NOMO-1 (cell line): ENCODE results near the gene SVIP.

Source experiments
- DNase-seq, 2 experiments: peaks; one replicate each; lab custom pipeline; 2025; ENCODE audit not compliant: unreplicated experiment in 2 of 2; lab: John Stamatoyannopoulos, UW

SVIP gene

GRCh38 chr11:22829231-22830081, at the start of gene SVIP:
Gene SVIP (minus strand): TSS chr11:22829801. CDS start chr11:22829748, 53 bp downstream.
- peak; percentile 79 to 84 for DNase-seq

GRCh38 chr11:22878604-22879003, 49.0 kb upstream of the SVIP start:
- DNase-seq: no peak

DNA sequence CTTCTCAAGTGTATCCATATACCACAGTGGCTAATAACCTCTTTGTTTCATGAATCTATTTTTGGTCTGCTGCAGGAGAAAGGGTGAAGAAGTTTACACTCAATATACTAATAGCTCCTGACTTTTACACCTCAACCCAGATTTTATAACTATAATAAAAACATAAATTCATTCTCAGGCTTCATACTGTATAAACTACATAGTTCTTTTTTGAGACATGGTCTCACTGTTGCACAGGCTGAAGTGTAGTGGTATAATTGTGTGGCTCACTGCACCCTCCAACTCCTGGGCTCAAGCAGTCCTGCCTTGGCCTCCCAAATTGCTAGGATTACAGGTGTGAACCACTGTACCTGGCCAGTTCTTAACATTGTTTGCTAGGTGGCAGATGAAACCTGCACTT, 48.4 kb upstream of the SVIP start:
- no peak for DNase-seq

- DNase-seq: peak; percentile 25 to 88
Observed at GRCh38 chr11:22875869-22876473, 46.4 kb upstream of the SVIP start.

- no peak for DNase-seq
Observed at GRCh38 chr11:22869325-22869724, 39.7 kb upstream of the SVIP start.

GRCh38 chr11:22860241-22860640, 30.6 kb upstream of the SVIP start, which contains the start of gene CCDC179:
Gene CCDC179 (minus strand): TSS chr11:22860474. CDS start chr11:22860421, 53 bp downstream.
- DNase-seq: no peak

- DNase-seq: peak in 1 of 2 experiments; percentile 27
Observed at GRCh38 chr11:22859756-22860155, 30.2 kb upstream of the SVIP start.

DNA sequence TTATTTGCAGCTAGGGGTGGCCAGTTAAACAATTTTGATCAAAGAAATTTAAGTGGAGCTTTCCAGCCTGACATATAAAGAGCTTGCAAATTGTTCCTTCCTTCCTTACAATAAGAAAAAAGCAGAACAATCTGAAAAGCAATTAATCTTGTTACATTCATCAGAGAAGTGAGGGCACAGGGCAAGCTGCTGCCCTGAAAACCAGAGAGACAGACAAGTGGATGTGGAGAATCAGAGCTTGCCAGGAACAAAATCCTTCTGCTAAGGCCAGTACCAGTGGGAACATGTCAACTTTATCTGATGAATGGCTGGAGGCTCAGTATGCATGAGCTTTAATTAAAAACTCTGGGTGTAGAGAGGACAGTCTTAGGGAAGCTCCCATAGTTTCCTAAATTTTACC, 21.9 kb upstream of the SVIP start:
- DNase-seq: peak in 1 of 2 experiments; percentile 27

- no peak for DNase-seq
Observed at GRCh38 chr11:22846726-22847125, 17.1 kb upstream of the SVIP start.

DNA sequence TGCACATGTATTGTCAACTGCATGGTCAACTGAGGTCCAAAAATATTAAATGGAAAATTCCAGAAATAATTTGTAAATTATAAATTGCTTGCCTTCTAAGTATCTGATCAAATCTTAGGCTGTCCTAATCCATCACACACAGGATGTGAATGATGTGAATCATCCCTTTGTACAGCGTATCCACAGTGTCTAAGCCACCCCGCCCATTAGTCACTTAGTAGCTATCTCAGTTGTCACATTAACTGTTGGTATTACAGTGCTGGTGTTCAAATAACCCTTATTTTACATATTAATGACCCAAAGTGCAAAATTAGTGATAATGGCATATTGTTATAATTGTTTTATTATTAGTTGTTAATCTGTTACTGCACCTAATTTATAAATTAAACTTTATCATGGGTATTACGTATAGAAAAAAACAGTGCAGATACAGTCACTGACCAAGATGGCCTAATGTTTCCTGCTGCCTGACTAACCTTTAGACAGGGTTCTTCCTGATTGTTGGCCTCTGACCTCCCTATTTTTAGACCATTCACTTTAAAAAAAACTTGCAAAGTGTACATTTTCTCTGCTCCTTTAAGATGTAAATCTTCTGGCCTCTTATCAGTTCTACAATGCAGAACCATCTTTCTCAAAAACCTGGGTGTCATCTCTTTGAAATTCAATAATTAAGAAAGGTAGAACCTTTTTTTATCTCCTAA, 2.9 kb upstream of the SVIP start:
- DNase-seq: no peak

GRCh38 chr11:22830082-22830414, 447 bp upstream of the SVIP start:
- no peak for DNase-seq

GRCh38 chr11:22828373-22828772, 1.2 kb downstream of the SVIP start:
- no peak for DNase-seq

DNA sequence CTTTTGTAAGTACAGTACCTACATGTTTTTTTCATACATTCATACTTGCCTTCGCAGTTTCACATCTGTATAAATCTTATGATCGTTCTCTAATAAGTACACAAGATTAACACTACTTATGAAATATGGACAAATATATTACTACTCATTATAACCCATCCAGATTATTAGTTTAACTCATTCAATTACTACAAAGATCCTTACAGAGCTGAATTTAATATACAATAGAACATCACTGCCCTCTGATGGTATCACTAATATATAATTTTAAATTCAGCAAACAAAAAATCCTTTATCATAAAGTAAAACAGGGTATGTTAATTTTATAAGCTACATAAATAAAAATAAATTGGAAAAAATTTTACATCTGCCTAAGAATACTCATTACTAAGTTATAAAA, 7.4 kb downstream of the SVIP start:
- no peak for DNase-seq

DNA sequence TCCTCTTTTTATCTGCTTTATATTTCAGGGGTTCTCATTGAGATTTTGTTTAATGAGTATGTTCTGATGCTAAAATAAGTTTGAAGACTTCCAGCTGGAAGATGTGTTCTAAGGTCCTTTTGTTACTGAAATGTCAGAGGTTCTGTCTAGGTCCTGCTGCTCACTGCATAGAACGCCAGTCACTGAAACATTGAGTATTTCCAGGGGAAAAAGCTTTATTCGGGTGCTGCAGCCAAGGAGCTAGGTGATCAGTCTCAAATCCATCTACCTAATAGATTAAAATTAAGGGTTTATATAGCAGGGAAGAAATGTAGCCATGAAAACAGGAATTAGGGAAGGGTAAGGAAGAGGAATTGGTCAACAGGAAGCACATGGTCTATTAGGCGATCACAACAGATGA, 19.7 kb downstream of the SVIP start:
- DNase-seq: no peak

DNA sequence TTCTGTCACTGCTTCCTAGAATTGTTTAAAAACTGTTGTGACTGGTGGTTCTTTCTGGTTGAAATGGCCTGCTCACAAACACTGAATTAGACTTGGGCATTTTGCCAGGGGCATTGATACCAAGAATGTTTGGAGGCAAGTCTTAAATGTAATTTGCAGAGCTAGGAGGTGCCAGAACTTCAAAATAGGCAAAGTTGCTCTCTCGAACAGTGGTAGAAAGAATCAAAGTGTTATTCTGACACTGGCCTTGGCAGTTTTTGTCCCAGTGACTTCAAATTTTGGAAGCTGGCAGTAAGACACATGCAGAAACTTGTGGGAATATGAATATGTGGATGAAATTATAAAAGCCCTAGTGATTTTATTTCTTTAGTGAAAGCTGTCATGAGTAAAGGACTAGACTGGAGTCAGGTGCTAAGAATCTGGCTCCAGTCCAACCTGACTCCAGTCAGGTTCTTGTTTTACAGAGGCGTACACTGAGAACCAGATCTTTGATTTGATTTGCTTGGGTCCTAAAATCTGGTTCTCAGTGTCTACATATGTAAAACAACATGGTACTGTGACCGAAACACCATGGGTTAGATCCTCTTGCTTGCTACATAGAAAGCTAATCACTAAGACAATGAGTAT, 20.9 kb downstream of the SVIP start:
- no peak for DNase-seq

GRCh38 chr11:22807855-22808570, 21.6 kb downstream of the SVIP start:
- DNase-seq: peak in 1 of 2 experiments; percentile 40

DNA sequence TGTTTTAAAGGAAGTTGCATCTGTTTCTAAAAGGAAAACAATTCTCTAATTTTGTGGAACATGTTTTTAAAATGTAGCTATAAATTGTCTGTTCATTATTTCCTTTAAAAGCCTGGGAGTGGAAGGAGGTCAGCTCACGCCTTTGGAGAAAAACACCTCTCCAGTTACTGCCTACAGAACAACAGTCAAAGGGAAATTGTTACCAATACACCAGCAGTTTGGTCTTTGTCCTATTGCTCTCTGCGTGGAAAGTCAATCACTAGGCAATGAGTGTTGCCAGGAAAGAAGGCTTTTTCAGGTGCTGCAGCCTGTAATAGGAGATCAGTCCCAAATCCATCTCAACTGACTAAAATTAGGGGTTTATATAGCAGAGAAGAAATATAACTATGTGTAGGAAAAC, 22.2 kb downstream of the SVIP start:
- no peak for DNase-seq

GRCh38 chr11:22802861-22803260, 26.7 kb downstream of the SVIP start:
- DNase-seq: no peak

GRCh38 chr11:22800482-22800881, 29.1 kb downstream of the SVIP start:
- DNase-seq: no peak

GRCh38 chr11:22798901-22799300, 30.7 kb downstream of the SVIP start:
- no peak for DNase-seq

DNA sequence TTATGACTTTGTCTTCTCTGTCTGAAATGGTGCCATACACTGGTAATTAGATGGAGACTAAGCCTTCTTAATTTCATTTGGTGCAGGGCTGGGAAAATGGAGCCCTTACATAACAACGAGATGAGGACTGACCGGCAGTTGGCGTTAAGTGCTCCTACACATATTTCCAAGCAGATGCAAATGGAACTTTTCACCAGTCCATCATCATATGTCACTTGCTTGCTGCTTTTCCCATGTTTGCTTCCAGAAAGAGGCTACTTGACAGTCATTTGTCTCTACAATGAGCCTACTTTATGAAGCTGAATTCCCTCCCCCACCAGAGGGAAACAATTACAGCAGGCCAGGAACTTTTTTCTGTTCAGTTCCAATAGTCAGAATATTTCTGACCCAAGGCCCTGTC, 32.6 kb downstream of the SVIP start:
- DNase-seq: no peak
